Smooth muscle cell of the coronary artery (primary cell): ENCODE measurements around the gene MAPRE2. TPM values are rescaled to one million over a fixed set of nuclear protein-coding genes. Genes with fewer than 3 reads are reported as not detected.

Experiments used
- total RNA-seq: library from RNA; depleted of rRNA; stranded (reverse); fragments of >200 nt; gene quantifications from 2 replicates; pipeline ENCODE4 v1.2.3, GENCODE V29; 2014; ENCODE audit warnings: low replicate concordance

The MAPRE2 gene
- total RNA-seq, result 19.0 and 26.2 TPM in 2 replicates

DNA sequence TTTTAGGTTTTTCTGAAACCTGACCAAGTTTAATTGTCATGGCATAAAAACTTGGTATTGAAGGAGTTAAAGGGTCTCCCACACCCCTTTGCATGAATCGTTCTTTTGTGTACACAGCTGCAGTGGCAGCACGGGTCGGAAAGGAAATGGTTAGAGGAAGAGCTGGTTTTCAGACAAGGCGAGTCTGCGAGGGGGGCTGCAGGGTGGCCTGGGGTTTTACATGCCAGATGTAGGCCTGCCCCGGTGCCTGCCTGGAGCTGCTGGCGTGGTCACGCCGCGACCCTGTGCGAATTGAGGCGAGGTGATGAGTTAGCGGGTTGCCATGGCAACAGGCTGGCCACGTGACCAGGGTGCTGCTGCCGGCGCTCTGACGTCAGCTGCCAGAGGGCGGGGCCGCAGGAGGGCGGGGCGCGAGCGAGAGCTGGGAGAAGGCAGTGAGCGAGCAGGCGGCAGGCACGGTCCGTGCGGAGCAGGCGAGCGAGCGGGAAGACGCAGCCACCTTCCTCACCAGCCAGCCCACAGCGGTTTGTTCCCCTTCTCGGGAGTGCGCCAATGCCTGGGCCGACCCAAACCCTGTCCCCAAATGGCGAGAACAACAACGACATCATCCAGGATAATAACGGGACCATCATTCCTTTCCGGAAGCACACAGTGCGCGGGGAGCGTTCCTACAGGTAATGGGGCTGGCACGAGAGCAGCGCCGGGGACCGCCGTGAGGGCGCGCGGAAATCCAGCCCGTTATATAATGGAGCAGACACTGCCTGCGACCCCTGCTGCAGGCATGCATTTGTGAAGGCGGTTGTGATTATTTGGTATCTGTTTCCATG is at the start of gene MAPRE2:
TSS of gene MAPRE2 (plus strand) at position 426 of the 827 bp plus-strand sequence. CDS start at position 553, 127 bp downstream.

Other genes with a start within 250 kb of the MAPRE2 start
- gene ZNF397, start 199.6 kb downstream of the MAPRE2 start, total RNA-seq, result 10.3 and 18.3 TPM in 2 replicates
- 13.6 and 17.0 TPM in 2 replicates for gene ZSCAN30, start 248.8 kb downstream of the MAPRE2 start, total RNA-seq